Stimulated activated CD4-positive, alpha-beta T cell treated with anti-CD3 and anti-CD28 coated beads, Interleukin-4, amount 100 ng/mL, for 4 hours (primary cell): Measurements from ENCODE around the gene MAPK4.
"Not testable (repeated sequence)": the region's sequence is repeated elsewhere in the genome, so short reads cannot be mapped to it uniquely, and the experiment has no call there.

Source experiments
- DNase-seq, 2 experiments: peaks; one replicate each; pipeline ENCODE4 v3.0.0-alpha.2; 2020

Gene MAPK4

DNA sequence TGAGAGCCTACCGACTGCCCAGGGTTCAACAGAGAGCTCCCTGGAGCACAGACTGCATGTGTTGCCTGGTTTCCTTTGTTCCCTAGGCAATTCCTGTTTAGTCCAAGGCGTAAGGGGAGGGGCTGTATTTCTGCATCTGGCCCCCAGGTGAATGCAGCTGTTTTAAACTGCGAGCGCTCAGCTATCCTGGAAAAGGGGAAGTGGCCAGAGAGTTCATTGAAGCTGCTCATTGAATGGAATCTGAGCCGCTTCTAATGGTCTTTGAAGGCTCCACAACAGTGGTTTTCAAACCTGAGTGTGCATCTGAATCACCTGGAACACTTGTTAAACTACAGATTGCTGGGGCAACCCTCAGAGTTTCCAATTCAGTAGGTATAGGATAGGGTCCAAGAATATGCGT, 18.1 kb downstream of the MAPK4 start:
- DNase-seq, result no peak

DNA sequence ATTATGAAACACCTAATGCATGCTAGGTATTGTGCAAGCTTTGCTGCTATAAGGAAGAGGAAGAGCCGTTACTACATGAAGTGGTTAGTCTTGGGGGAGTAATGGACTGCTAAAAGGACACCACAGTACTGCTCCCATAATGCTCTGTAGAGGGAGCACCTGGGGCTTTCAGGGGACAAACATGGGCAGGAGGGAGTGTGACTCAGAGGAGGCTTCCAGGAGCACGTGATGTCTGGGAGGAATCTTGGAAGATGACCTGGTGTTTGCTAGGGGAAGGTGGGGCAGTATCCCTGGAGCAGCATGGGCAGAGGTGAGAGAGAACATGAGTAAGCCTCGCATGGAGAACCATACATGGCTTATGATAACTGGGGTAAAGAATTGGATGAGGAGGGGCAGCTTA, 18.8 kb downstream of the MAPK4 start:
- no peak for DNase-seq

DNA sequence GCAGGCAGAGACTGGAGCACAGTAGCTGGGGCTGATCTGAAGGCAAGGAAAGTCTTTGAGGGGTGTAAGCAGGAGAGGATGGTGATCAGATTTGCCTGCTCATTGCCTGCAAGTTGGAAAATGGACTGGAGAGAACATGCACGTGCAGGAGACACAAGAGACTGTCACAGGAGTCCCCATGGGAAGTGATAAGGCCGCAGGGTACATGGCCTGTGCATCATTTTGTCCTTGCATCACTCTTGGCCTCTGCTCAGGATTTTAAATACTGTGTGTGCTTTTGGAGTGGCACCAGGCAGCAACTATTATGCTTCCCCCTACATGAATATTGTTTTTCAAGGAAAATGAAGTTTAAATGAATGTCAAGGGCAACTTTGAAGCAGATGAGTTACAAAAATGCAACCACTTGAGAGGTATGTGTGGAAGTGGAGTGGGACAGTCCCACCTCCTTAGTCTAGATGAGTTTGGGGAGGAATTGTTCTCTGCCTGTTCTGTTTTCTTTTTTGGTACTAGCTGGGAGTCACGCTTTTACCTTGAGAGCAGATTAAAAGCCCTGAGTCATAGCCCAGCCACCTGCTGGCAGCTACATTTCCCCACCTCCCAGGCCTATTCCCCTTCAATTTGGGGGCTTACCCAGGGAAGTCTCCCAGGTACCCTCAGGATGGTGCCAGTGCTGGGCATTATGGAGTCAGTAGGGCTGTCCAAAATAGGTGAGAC, 19.3 kb downstream of the MAPK4 start:
- no peak for DNase-seq

DNA sequence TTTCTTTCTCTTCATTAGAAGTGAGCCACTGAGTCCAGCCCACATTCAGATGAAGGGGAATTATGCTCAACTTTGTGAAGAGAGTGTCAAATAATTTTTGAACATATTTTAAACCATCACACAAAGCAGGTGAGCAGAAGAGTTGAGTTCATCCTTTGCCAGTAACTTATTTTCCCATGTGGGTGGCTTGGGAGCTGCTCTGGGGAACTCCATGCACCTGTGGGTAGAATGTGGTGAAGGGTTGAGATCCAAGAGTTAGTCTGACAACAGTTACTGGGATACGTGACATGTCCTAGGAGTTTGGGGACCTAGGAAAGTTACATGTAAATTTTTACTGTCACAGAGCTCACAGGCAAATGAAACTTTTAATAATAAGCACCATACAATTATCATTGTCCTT, 21.6 kb downstream of the MAPK4 start:
- DNase-seq, result no peak

DNA sequence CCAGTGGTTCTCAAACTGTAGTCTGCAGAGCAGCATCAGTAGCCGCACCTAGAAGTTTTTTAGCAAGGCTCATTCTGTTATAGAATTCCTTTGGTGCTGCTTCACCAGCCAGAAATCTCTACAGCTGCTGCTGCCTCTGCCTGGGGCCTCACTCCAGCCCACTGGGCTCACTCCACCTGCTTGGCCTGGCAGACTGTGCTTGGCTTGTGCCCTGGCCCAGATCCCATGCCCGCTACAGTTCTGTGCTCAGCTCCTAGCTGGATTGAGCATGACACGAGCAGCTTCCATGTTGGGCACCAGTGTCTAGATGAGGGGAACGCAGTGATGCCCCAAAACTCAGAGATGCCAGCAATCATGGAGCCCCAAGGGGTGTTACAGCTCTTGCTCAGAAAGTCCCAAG, 22.6 kb downstream of the MAPK4 start:
- no peak for DNase-seq

DNA sequence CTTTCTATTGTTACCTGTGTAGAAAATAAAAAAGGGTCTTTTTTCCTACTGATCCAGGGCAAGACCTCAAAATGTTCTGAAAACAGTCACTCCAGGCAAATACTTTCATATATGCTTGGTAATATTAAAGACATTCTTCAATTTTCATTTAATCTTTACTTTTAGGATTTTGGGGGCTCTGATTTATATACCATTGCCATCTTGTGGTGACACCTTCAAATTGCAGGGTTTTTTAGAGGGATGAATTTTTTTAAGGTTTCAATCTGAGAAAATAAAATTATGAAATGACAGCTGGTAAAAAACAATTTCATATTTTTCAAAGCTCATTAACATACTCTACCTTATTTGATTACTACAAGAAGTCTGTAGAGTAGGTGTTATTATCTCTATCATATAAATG, 26.8 kb downstream of the MAPK4 start:
- DNase-seq, result no peak

DNA sequence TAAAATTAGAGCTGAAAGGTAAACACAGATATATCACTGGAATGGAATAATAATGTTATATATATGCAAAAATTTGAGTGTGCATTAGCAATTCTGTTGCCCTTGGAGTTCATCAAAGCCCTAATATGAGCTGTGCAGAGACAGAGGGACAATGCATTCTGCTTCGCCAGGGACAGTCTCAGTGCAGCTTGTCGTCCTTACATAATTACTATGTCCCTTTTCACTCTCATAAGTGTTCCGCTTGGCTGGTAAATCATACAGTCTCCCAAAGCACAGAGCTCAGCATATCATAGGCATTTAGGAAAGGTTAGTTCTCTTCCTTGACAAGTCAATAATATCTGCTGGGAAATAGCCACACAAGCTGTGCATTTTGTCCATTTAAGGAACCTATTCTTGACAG, 30.7 kb downstream of the MAPK4 start:
- no peak for DNase-seq

DNA sequence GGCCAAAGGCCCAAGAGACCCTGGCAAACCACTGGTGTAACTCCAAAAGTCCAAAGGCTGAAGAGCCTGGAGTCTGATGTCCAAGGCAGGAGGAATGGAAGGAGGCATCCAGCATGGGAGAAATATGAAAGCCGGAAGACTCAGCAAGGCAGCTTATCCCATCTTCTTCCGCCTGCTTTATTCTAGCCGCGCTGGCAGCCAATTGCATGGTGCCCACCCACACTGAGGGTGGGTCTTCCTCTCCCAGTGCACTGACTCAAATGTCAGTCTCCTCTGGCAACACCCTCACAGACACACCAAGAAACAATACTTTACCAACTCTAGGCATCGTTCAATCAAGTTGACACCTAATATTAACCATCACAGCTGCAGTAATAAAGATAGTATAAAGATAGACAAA, 34.1 kb downstream of the MAPK4 start:
- DNase-seq, result no peak

DNA sequence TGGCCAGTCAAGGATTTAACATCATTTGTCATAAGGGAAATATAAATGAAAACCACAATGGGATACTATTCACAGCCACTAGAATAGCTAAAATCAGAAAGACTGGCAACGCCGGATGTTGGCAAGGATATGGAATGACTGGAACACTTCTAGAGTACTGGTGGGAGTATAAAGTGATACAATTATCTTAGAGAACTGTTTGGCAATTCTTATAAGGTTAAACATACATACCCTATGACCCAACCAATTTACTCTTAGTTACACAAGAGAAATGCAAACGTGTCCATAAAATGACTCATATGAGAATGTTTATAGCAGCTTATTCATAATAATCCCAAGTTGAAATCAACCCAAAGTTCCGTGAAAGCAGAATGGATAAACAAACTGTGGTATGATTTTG, 35.1 kb downstream of the MAPK4 start:
- DNase-seq, result no peak

DNA sequence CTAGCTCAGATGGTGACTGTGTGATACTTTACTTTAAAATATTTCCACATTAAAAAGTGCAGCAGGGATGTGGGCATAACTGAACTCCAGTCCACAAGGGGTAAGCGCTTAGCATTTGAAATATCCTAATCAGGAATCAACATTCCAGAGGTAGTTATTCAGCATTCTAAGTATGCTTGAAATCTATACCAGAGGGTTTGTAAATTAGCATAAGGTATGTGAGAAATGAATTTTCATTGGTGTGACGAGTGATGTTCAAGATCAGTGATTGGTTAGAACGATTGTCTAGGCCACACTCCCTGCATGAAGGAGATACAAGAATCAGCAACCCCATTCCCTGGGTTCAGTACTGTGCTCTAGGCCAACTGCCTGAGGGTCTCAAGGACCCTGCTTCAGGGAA, 42.6 kb downstream of the MAPK4 start:
- DNase-seq, result no peak

DNA sequence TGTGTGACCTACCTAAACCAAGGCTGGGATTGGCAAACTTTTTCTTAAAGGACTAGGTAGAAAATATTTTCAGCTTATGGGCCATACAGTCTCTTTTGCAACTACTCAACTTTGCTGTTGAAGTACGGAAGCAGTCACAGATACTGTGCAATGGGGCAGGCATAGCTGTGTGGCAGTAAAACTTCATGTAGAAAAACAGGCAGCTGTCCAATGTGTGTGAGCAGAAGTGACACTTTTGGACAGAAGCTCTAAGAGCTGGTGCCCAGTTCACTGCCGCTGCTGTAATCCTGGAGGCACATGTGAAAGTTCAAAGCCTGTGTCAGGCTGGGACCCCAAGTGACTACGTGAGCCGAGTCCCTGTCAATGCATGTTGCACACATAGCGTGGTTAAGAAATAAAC, 46.7 kb downstream of the MAPK4 start:
- DNase-seq, result no peak

DNA sequence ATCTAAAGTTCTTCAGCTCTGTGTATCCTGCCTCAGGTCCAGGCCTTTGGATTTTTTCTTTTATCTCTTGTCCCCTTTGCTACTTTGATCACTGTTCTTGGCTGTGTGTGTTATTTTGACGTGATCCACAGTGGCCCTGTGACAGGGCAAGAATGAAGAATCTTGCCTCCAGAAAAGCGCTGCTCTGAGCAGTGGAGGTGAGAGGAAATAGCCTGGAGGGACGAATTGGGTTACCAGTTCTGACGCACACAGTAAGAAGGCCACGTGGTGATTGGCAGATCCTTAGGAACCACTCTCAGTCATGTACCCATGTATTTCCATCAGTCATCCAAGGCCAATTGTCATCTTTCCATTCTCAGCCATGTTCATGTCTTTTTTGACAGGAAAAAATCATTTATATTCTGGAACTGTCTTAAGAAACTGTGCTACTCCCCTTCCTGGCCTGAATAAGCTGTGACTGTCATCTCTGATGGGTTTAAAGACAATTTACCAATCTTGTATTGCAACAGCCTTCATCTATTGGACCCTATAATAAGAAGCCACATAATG, 47.6 kb downstream of the MAPK4 start:
- no peak for DNase-seq

DNA sequence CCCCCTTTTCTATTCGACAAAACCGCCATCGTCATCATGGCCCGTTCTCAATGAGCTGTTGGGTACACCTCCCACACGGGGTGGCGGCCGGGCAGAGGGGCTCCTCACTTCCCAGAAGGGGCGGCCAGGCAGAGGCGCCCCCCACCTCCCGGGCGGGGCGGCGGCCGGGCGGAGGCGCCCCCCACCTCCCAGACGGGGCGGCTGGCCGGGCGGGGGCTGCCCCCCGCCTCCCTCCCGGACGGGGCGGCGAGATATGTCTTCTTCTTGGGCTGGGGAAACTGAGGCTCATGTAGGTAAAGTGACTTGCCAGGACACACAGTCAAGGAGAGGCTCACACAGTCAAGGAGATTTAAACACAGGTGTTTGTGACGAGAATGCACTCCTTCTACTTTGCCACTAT, 49.3 kb downstream of the MAPK4 start:
- not testable (repeated sequence) for DNase-seq

DNA sequence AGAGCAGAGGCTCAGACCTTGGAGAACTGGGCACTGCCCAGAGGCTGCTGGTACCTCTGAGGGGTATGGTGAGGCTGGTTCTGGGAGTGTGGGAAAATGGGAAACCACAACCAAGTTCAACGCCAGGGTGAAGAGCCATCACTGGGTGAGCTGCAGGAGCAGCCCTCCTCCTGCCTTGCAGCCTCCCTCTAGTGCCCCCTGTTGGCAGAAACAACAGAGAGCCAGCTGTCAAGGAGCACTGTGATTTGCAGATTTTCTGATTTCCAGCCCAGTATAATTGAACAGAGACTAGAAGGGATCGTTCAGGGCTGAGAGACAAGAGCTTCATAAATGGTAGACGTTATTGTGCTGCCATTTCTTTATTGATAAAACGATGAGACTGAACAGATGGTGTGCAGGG, 50.5 kb downstream of the MAPK4 start:
- DNase-seq, result no peak

DNA sequence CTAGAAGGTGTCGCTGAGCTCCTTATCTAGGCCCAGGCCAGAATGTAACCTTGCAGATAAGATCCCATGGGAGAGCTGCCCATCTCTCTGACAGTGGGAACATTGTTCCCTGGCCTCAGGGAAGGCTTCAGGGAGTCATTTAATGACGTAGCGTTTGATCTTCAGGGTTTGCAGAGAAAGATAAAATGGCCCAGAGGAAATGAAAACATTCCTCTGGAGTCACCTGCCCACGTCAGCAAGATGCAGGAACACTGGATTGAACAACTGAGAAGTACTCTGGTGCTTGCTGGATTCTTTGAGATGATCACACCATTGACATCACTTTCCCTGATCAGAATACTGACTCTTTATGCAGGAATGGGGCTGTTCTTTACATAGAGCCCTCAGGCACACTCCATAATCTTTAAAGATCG, 51.6 kb downstream of the MAPK4 start:
- no peak for DNase-seq

DNA sequence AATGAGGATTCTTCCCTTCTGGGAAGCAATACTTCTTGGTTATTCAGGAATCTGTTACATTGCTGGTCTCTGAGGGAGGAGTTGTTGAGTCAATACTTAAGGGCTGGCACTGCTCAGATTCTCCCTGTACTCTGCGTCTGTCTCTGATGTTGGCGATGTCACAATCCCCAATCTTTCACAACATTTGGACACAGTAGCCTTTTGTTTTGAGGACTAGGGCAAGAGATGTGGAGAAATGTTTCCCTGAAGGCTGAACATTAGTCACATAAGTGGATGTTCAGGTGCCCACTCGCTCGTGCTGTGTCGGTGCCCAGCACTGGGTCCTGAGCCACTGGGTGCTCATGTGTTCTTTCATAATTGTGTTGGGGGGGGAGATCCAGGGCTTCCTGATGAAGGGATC, 55.0 kb downstream of the MAPK4 start:
- no peak for DNase-seq

DNA sequence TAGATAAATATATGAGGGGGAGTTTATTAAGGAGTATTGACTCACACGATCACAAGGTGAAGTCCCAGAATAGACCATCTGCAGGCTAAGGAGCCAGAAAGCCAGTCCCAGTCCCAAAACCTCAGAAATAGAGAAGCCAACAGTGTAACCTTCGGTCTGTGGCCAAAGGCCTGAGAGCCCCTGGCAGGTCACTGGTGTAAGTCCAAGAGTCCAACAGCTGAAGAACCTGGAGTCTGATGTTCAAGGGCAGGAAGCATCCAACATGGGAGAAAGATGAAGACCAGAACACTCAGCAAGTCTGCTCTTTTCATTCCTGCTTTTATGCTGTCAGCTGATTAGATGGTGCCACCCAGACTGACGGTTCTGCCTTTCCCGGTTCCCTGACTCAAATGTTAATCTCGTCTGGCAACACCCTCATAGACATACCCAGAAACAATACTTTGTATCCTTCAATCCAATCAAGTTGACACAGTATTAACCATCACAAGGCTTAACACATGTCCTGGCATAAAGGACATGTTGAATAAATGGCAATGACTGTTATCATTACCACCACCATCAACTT, 56.7 kb downstream of the MAPK4 start:
- DNase-seq, result no peak

DNA sequence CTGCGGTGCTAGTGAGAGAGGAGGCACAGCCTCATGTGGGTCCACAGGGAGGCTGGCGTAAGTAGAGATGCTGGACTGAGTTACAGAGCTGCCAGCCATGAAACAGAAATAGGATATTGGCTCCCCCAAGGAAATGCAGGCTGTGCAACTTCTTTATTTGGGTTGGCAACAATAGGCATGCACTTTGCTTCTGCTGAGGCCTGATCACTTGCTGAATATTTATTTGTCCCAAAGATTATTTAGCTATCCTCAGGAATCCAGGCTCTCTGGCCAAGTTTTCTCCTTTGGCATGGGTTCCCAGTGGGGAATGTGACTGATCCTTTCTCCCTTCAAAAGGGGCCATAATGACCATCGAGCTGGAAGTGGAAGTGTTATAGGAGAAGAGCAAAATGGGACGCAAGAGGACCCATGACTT, 60.0 kb downstream of the MAPK4 start:
- no peak for DNase-seq

DNA sequence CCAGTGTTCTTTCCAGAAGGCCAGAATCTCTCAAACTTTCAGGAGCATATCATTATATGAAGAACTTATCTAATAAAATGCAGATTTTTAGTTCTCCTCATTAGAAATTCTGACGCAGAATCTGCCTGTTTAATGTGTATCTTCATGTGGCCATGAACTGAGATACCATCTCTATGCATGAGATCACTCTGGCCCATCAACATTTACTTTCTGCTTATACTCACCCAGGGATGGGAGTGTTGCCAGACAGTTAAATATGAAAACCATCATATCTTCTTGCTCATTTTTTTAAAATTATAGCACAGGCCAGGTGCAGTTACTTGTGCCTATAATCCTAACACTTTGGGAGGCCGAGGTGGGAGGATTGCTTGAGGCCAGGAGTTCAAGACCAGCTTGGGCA, 60.4 kb downstream of the MAPK4 start:
- DNase-seq, result no peak

DNA sequence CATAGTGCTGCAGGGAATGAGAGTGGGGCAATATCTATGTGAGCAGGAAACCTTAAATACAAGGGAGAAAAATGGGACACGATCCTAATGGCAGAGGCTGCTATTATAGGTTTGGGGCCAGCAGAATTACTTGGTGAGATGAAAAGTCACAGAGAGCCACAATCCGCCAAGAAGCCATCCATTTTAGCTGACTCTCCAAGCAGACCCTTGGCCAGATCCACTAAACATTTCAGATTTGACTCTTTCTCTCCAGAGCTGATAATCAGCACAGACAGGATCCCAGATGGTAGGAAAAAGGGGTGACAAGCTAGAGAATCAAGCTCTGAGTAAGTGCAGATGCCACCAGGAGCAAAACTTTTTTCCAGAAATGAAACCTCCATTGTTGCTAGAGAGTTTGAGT, 61.5 kb downstream of the MAPK4 start:
- no peak for DNase-seq

DNA sequence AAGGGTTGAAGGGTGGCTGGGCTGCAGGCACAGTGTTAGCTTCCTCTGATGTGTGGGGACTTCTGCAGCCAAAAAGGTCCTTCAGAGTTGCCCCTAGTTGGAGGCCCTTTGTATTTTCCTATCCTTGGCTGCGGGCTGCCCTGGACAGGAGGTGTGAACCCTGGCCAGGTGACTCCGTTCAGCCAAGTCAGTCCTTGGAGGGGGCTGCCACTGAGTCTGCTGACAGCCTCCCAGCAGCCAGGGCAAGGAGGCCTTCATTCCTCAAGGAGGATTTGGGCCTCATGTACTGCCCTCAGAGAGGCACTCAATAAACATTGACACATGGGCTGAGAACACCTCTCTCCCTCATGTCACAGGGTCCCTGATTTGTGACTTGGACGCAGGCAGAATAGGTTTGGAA, 62.4 kb downstream of the MAPK4 start:
- DNase-seq, result no peak

DNA sequence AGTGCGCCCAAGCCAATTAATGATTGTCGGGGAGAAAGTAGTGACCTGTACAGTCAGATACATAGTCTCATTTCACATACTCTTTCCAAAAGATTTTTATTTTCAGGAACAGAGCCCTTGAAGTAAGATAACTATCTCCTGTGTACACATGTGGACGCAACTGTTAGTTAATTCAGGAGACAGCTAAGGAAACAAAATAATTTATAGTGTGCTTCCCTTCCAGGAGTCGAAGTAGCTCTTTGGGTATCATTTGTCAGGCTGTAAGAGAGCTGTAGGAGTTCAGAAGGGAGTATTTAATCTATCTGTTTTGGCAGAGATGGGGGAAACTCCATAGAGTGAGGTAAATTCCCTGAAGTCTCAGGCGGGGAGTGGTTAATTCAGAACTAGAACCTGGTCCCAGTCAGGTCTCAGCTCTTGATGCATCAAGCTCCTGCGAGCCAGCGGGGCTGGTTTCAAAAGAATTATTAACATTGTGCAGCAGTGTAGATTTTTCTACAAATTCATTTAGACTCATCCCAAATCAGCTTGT, 63.0 kb downstream of the MAPK4 start:
- no peak for DNase-seq

DNA sequence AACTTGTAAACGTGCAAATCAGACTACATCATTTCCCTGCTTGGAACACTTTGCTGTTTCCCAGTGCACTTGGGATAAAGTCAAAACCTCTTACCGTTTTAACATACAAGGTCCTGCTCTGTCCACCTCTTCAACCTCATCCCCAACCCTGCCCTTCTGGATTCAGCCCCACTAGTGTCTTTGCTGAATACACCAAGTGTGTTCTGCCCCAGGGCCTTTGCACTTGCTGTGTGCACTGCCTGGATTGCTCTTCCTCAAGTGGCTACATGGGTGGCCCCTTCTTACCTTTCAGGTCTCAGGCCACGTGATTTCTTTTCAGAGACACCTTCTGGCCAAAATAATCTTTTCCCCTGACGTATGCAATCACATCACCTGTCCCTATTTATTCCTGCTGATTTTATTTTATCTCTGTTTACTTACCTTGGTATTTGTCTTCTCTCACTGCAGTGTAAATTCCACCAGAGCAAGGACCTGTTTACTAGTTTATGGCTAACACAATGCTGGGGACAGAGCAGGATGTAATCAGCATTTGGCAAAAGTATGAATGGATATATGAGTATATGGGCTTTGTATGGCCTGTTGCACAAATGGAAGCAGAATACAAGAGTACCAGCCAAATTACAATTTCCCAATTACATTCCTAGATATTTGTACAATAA, 63.9 kb downstream of the MAPK4 start:
- no peak for DNase-seq

DNA sequence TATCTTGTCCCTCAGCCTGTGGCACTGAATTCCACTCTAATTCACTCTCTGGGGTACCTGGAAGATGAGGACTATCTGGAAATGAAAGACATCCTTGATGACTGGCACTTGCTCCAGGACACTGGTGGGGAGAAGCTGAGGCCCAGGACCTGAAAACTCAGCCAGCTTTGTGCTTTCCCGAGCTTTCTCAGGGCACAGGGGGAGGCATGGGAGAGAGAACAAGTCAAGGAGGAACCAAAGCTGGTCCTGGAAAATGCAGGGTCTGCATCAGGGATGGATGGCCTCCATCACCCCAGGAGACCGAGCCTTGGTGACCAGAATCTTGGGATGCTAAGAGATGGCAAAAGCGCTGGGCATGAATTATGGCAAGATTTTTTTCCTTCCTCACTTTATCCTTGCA, 65.1 kb downstream of the MAPK4 start:
- DNase-seq, result no peak
